HepG2 (cell line): Measurements from ENCODE around the gene RNF208. TPM values are rescaled to one million over a fixed set of nuclear protein-coding genes. Genes with fewer than 3 reads are reported as not detected.

Experiments used
- BCL6 ChIP-seq: IDR thresholded peaks from 2 replicates; pipeline ENCODE4 v1.6.1; 2016; ENCODE audit warnings: missing genetic modification reagents, missing compliant biosample characterization
- CEBPB ChIP-seq: IDR thresholded peaks from 2 replicates; pipeline ENCODE4 v1.6.1; 2011; ENCODE audit warnings: low read depth, low read length, improper control_type of control experiment, borderline replicate concordance
- KDM3A ChIP-seq: IDR thresholded peaks from 2 replicates; pipeline ENCODE4 v1.6.1; 2018; ENCODE audit warnings: low read depth, missing compliant biosample characterization
- KDM4B ChIP-seq: sonication (generic); formaldehyde crosslinking; IDR thresholded peaks from 2 replicates; pipeline ENCODE4 v1.4.0; 2020; ENCODE audit warnings: missing genetic modification reagents
- KDM5A ChIP-seq: fragments of 200-600 bp; sonication (generic); IDR thresholded peaks from 2 replicates; pipeline ENCODE4 v1.7.0; 2018; ENCODE audit warnings: antibody characterized with exemption, mild to moderate bottlenecking, low read length, borderline replicate concordance
- NBN ChIP-seq: fragments of 450-650 bp; conservative IDR thresholded peaks from 2 replicates; pipeline ENCODE4 v1.6.1; 2017
- SALL2 ChIP-seq: sonication (generic); formaldehyde crosslinking; IDR thresholded peaks from 2 replicates; pipeline ENCODE4 v1.8.1; 2023; ENCODE audit warnings: mild to moderate bottlenecking, missing genetic modification reagents, inconsistent platforms
- TFDP2 ChIP-seq: sonication (generic); formaldehyde crosslinking; IDR thresholded peaks from 2 replicates; pipeline ENCODE4 v1.4.0; 2020; ENCODE audit warnings: missing genetic modification reagents
- ZFAT ChIP-seq: sonication (generic); formaldehyde crosslinking; conservative IDR thresholded peaks from 2 replicates; pipeline ENCODE4 v1.8.1; 2023; ENCODE audit warnings: missing genetic modification reagents, inconsistent platforms
- ZHX1 ChIP-seq: sonication (generic); formaldehyde crosslinking; IDR thresholded peaks from 2 replicates; pipeline ENCODE4 v1.8.1; 2022; ENCODE audit warnings: low read depth, mild to moderate bottlenecking, missing genetic modification reagents
- ZNF234 ChIP-seq: sonication (generic); formaldehyde crosslinking; conservative IDR thresholded peaks from 2 replicates; pipeline ENCODE4 v1.5.1; 2020; ENCODE audit warnings: mild to moderate bottlenecking, missing genetic modification reagents
- ZNF264 ChIP-seq: sonication (generic); formaldehyde crosslinking; IDR thresholded peaks from 2 replicates; pipeline ENCODE4 v1.4.0; 2020; ENCODE audit warnings: missing genetic modification reagents
- ZNF329 ChIP-seq: sonication (generic); formaldehyde crosslinking; IDR thresholded peaks from 2 replicates; pipeline ENCODE4 v1.9.0; 2021; ENCODE audit warnings: low read depth, mild to moderate bottlenecking, missing genetic modification reagents
- ZNF572 ChIP-seq: sonication (generic); formaldehyde crosslinking; IDR thresholded peaks from 2 replicates; pipeline ENCODE4 v1.5.1; 2020; ENCODE audit warnings: mild to moderate bottlenecking, missing genetic modification reagents
- ZNF580 ChIP-seq: IDR thresholded peaks from 2 replicates; pipeline ENCODE4 v1.6.1; 2016; ENCODE audit warnings: low read depth, borderline replicate concordance
- ZNF646 ChIP-seq: sonication (generic); formaldehyde crosslinking; IDR thresholded peaks from 2 replicates; pipeline ENCODE4 v1.9.0; 2021; ENCODE audit warnings: mild to moderate bottlenecking, missing genetic modification reagents
- ZNF766 ChIP-seq: sonication (generic); formaldehyde crosslinking; IDR thresholded peaks from 2 replicates; pipeline ENCODE4 v1.5.0; 2020; ENCODE audit warnings: missing genetic modification reagents, borderline replicate concordance
- polyA plus RNA-seq, 8 experiments: library from polyadenylated mRNA; depleted of rRNA in 3 of 8; stranded (reverse) in 7 of 8; unstranded in 1 of 8; fragments of >200 nt; fragmentation: Illumina TruSeq in 4 of 8; extraction: Trizol in 4 of 8; gene quantifications; 2 replicates each; pipeline versions ENCODE4 v1.2.1 to v1.2.3, GENCODE V29; 2011 to 2016; ENCODE audit warnings: low read depth in 4 of 8, missing spikeins in 1 of 8, mixed read lengths in 1 of 8; ENCODE audit not compliant: insufficient read depth in 1 of 8
- total RNA-seq, 5 experiments: library from RNA; depleted of rRNA; stranded (reverse); fragments of >200 nt; fragmentation: Illumina TruSeq; extraction: Trizol; gene quantifications; 2 replicates each; pipeline ENCODE4 v1.2.3, GENCODE V29; 2016; ENCODE audit warnings: low read depth in 1 of 5

RNF208 gene
- total and polyA plus RNA-seq, 2 of the 13 experiments (the other 11 are each of a cell fraction or from before 2014, with no cell fraction given) = 1.6 to 2.1 TPM

- TF ChIP-seq ZHX1 (no peak; the same call in 1 of the 2 replicates), ZNF264 (no peak), KDM4B (0 out of 2 replicates have a peak, but pooled peaks have one; percentile 39), CEBPB (no peak), ZNF234 (CRISPR knock-in tag) (peak; percentile 86; the same call in 1 of the 2 replicates), TFDP2 (peak; percentile 70), ZNF646 (no peak), KDM3A (CRISPR knock-in tag) (no peak; the same call in 1 of the 2 replicates), ZNF580 (0 out of 2 replicates have a peak, but pooled peaks have one; percentile 54), NBN (no peak), SALL2 (peak; percentile 59; the same call in 1 of the 2 replicates), ZFAT (CRISPR knock-in tag) (0 out of 2 replicates have a peak, but pooled peaks have one; percentile 4), BCL6 (peak; percentile 43; the same call in 1 of the 2 replicates), KDM5A (no peak; the same call in 1 of the 2 replicates), ZNF572 (no peak), ZNF766 (CRISPR knock-in tag) (no peak), ZNF329 (CRISPR knock-in tag) (peak; percentile 73; the same call in 1 of the 2 replicates)
Measured at GRCh38 chr9:137240841-137241489, 18.9 kb upstream of the RNF208 start, which contains the start of gene TUBB4B (continued).
